ENCODE results near the gene LARGE1.

The LARGE1 gene

GRCh38 chr22:33426451-33426850, 493.8 kb downstream of the LARGE1 start:
- H3F3A ChIP-seq (ENCODE audit: low read depth): no peaks in the 10 kb centered on the region
- H3K9ac ChIP-seq (ENCODE audit: low read depth, low read length, poor library complexity, severe bottlenecking): no peak overlapping the region
- no peak for TF ChIP-seq CTCF (conservative IDR thresholded peaks at IDR 0.05; ENCODE audit: low read length)
- no peak for TF ChIP-seq EZH2phosphoT487 (IDR thresholded peaks at IDR 0.05; ENCODE audit: borderline replicate concordance)
- no peaks in the 10 kb centered on the region for H4K20me1 ChIP-seq (ENCODE audit: insufficient read depth, low read length, poor library complexity, severe bottlenecking)
- no peak overlapping the region for H3K4me3 ChIP-seq (ENCODE audit: low read length, poor library complexity, severe bottlenecking)
- H3K36me3 ChIP-seq (ENCODE audit: insufficient read depth, low read length): no peaks in the 10 kb centered on the region
- no peak overlapping the region for H3K4me2 ChIP-seq (ENCODE audit: low read depth, low read length, poor library complexity, severe bottlenecking)
- peaks cover 12% of the 10 kb centered on the region; the same call in 1 of the 2 replicates for H3K9me3 ChIP-seq (ENCODE audit: insufficient read depth, low read depth, low read length)
- H3K79me2 ChIP-seq (ENCODE audit: insufficient read depth, low read length): no peaks in the 10 kb centered on the region
- no peak overlapping the region for H2AFZ ChIP-seq (ENCODE audit: low read length)
- no peaks in the 10 kb centered on the region for H3K27me3 ChIP-seq (ENCODE audit: insufficient read depth, low read length, poor library complexity, severe bottlenecking)
- no peaks in the 10 kb centered on the region for H3K4me1 ChIP-seq (ENCODE audit: insufficient read depth, low read length, poor library complexity, severe bottlenecking)
- H3K9me2 ChIP-seq (replicated peaks; ENCODE audit: low read depth, low read length): no peaks in the 10 kb centered on the region

- H3K9ac ChIP-seq (ENCODE audit: low read depth, low read length, poor library complexity, severe bottlenecking): no peak overlapping the region
- peaks cover 13% of the 10 kb centered on the region; the same call in 1 of the 2 replicates for H3K9me3 ChIP-seq (ENCODE audit: insufficient read depth, low read depth, low read length)
- no peaks in the 10 kb centered on the region for H4K20me1 ChIP-seq (ENCODE audit: insufficient read depth, low read length, poor library complexity, severe bottlenecking)
- no peaks in the 10 kb centered on the region for H3K36me3 ChIP-seq (ENCODE audit: insufficient read depth, low read length)
- H3K79me2 ChIP-seq (ENCODE audit: insufficient read depth, low read length): no peaks in the 10 kb centered on the region
- H3K9me2 ChIP-seq (replicated peaks; ENCODE audit: low read depth, low read length): no peaks in the 10 kb centered on the region
- no peak for TF ChIP-seq CTCF (conservative IDR thresholded peaks at IDR 0.05; ENCODE audit: low read length)
- TF ChIP-seq EZH2phosphoT487 (IDR thresholded peaks at IDR 0.05; ENCODE audit: borderline replicate concordance): no peak
- H3K27me3 ChIP-seq (ENCODE audit: insufficient read depth, low read length, poor library complexity, severe bottlenecking): no peaks in the 10 kb centered on the region
- no peak overlapping the region for H3K4me3 ChIP-seq (ENCODE audit: low read length, poor library complexity, severe bottlenecking)
- no peak overlapping the region for H3K4me2 ChIP-seq (ENCODE audit: low read depth, low read length, poor library complexity, severe bottlenecking)
- H3K4me1 ChIP-seq (ENCODE audit: insufficient read depth, low read length, poor library complexity, severe bottlenecking): no peaks in the 10 kb centered on the region
- no peak overlapping the region for H2AFZ ChIP-seq (ENCODE audit: low read length)
- H3F3A ChIP-seq (ENCODE audit: low read depth): no peaks in the 10 kb centered on the region
Observed at GRCh38 chr22:33421859-33422258, 498.4 kb downstream of the LARGE1 start.

- H3K4me3 ChIP-seq (ENCODE audit: low read length, poor library complexity, severe bottlenecking): no peak overlapping the region
Observed at GRCh38 chr22:33418484-33418883, 501.8 kb downstream of the LARGE1 start.

More at GRCh38 chr22:33418484-33418883, 501.8 kb downstream of the LARGE1 start:
- no peaks in the 10 kb centered on the region for H3K79me2 ChIP-seq (ENCODE audit: insufficient read depth, low read length)
- TF ChIP-seq CTCF (conservative IDR thresholded peaks at IDR 0.05; ENCODE audit: low read length) (no peak), EZH2phosphoT487 (IDR thresholded peaks at IDR 0.05; ENCODE audit: borderline replicate concordance) (no peak)
- H3K9me3 ChIP-seq (ENCODE audit: insufficient read depth, low read depth, low read length): peaks cover 19% of the 10 kb centered on the region; the same call in 1 of the 2 replicates
- H3K27me3 ChIP-seq (ENCODE audit: insufficient read depth, low read length, poor library complexity, severe bottlenecking): no peaks in the 10 kb centered on the region
- no peak overlapping the region for H2AFZ ChIP-seq (ENCODE audit: low read length)
- H3K36me3 ChIP-seq (ENCODE audit: insufficient read depth, low read length): no peaks in the 10 kb centered on the region
- no peaks in the 10 kb centered on the region for H3K4me1 ChIP-seq (ENCODE audit: insufficient read depth, low read length, poor library complexity, severe bottlenecking)
- no peak overlapping the region for H3K9ac ChIP-seq (ENCODE audit: low read depth, low read length, poor library complexity, severe bottlenecking)
- H4K20me1 ChIP-seq (ENCODE audit: insufficient read depth, low read length, poor library complexity, severe bottlenecking): no peaks in the 10 kb centered on the region
- H3F3A ChIP-seq (ENCODE audit: low read depth): no peaks in the 10 kb centered on the region
- H3K9me2 ChIP-seq (replicated peaks; ENCODE audit: low read depth, low read length): no peaks in the 10 kb centered on the region
- H3K4me2 ChIP-seq (ENCODE audit: low read depth, low read length, poor library complexity, severe bottlenecking): no peak overlapping the region
